Right atrium auricular region (tissue), 2 donors: ENCODE data around the gene ACOX3. TPM values are rescaled to one million over a fixed set of nuclear protein-coding genes. Genes with fewer than 3 reads are reported as not detected.

ENCODE experiments used
- DNase-seq: peaks from one replicate; pipeline ENCODE4 v3.0.0-alpha.2; 2019; ENCODE audit warnings: low spot score
- H3K27ac ChIP-seq, 2 donors: fragments of 200-600 bp; sonication (generic); 1 replicate in 1 of 2; 2 replicates in 1 of 2; pipeline ENCODE4 v1.5.1; 2016 to 2019
- H3K27me3 ChIP-seq, 2 donors: fragments of 200-600 bp; sonication (generic); one replicate each; pipeline versions ENCODE4 v1.5.1 to v1.6.0; 2017 to 2019
- H3K36me3 ChIP-seq: fragments of 200-600 bp; sonication (generic); one replicate; pipeline ENCODE4 v1.5.1; 2016
- H3K4me1 ChIP-seq, 2 donors: fragments of 200-600 bp; sonication (generic); one replicate each; pipeline versions ENCODE4 v1.5.1 to v1.6.0; 2017 to 2019
- H3K4me3 ChIP-seq, 2 donors: fragments of 200-600 bp; sonication (generic); 1 replicate in 1 of 2; 2 replicates in 1 of 2; pipeline ENCODE4 v1.5.1; 2017 to 2019; ENCODE audit warnings: mild to moderate bottlenecking in 1 of 2, moderate library complexity in 1 of 2
- H3K9me3 ChIP-seq, 2 donors: fragments of 200-600 bp; sonication (generic); one replicate each; pipeline ENCODE4 v1.5.1; 2019
- CTCF ChIP-seq, 2 donors: fragments of 200-600 bp; sonication (generic); IDR thresholded peaks; one replicate each; pipeline ENCODE4 v1.5.1; 2019; ENCODE audit warnings: antibody characterized with exemption in 2 of 2
- total RNA-seq, 2 donors: library from RNA; depleted of rRNA; stranded (reverse); fragments of >200 nt; gene quantifications; one replicate each; pipeline ENCODE4 v1.1.0, GENCODE V29; 2016

The ACOX3 gene
- total RNA-seq, 2 donors from 2014 or later = 66.9 to 68.8 TPM

GRCh38 chr4:8353912-8354453 lies 86.5 kb downstream of the ACOX3 start:
- Histone ChIP-seq H3K4me1 (peaks cover 0 to 27% of the 10 kb centered on the region in 2 donors), H3K4me3 (no peak overlapping the region), H3K27ac (no peak overlapping the region), H3K9me3 (no peaks in the 10 kb centered on the region), H3K27me3 (no peaks in the 10 kb centered on the region), H3K36me3 (no peaks in the 10 kb centered on the region)
- no peak for TF ChIP-seq CTCF (IDR thresholded peaks at IDR 0.05)
- DNase-seq = no peak

DNA sequence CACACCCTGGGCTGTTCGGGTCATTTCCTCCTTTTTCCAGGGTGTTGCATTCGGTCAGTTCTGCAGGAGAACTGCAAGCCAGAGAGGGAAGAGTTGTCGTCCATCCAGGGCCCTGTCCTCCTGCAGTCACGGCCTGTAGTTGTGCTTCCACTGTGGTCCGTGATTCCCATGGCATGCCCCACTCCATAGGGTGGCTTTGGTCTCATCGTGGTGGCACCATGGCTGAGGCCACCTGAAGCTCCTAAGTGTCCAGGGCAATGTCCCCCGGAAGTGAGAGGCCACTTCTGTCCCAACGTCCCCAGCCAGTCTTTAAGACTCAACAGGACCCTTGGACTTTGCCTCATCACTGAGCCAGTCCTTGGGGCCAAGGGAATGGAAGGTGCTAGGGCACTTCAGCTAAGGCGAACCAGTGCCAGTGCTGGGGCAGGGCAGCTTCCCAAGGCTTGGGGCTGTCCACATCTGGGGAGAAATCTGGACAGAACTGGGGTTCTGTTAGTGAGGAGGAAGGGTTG lies 87.3 kb downstream of the ACOX3 start:
- no peaks in the 10 kb centered on the region for H3K27me3 ChIP-seq
- TF ChIP-seq CTCF (IDR thresholded peaks at IDR 0.05) = no peak
- no peak overlapping the region for H3K4me3 ChIP-seq
- no peaks in the 10 kb centered on the region for H3K9me3 ChIP-seq
- no peak for DNase-seq
- no peaks in the 10 kb centered on the region for H3K36me3 ChIP-seq
- no peak overlapping the region for H3K27ac ChIP-seq
- peaks cover 0 to 27% of the 10 kb centered on the region in 2 donors for H3K4me1 ChIP-seq

- TF ChIP-seq CTCF (IDR thresholded peaks at IDR 0.05) = no peak
- DNase-seq = no peak
- Histone ChIP-seq H3K27me3 (no peaks in the 10 kb centered on the region), H3K36me3 (no peaks in the 10 kb centered on the region), H3K9me3 (no peaks in the 10 kb centered on the region), H3K27ac (no peak overlapping the region), H3K4me3 (no peak overlapping the region), H3K4me1 (peaks cover 0 to 27% of the 10 kb centered on the region in 2 donors)
These were observed 88.0 kb downstream of the ACOX3 start for GRCh38 chr4:8352368-8353157.

DNA sequence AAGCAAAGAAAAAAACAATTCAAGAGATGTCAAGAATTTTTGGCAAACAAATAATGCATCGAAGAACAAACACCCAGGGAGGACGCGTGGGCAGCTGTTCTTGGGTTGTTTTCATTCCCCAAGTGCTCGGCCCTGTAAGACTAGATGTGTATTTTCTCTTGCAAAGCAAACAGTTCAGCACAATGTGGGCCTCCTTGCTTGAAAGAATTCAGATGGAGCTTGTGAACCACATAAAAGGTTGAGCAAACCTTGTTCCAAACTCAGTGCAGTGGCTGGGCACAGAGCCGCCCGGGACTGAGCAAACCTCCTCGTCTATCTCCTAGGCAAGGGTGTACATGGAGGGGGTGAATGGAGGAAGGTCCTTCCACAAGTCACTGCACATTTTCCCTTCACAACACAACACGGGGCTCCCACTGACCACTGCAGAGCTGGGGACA lies 88.6 kb downstream of the ACOX3 start:
- Histone ChIP-seq H3K9me3 (no peaks in the 10 kb centered on the region), H3K27ac (no peak overlapping the region), H3K27me3 (no peaks in the 10 kb centered on the region), H3K4me1 (peaks cover 0 to 29% of the 10 kb centered on the region in 2 donors), H3K36me3 (no peaks in the 10 kb centered on the region), H3K4me3 (no peak overlapping the region)
- no peak for DNase-seq
- TF ChIP-seq CTCF (IDR thresholded peaks at IDR 0.05) = no peak

DNA sequence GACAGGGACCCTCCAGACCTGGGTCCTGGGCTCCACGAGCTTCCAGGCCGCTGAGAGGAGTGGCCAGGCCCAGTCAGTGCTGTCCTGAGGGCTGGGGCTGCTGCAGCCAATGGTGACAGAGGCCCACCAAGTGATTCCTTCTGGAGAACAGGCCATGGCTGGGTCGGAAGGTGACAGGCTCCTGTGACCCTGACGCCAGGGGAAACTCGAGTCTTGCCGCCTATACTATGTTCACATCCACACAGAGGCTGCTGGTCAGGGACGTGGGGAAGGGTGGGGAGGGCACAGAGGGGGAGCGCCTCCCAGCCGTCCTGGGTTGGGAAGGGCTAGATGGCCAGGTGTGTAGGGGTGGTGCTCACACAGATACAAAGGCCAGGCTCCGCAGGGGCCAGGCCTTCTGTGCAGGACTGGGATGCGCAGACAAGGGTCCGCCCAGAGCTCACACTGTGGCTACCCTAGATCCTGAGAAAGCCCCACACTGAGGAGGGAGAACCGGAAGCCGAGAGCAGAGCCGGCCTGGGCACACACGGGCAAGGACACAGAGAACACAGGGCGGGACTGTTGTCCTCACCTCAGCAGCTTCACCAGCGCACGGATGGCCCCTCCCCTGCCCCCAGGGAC lies 89.6 kb downstream of the ACOX3 start:
- no peak for TF ChIP-seq CTCF (IDR thresholded peaks at IDR 0.05)
- Histone ChIP-seq H3K9me3 (no peaks in the 10 kb centered on the region), H3K27ac (no peak overlapping the region)

More for the DNA sequence above, 89.6 kb downstream of the ACOX3 start:
- Histone ChIP-seq H3K27me3 (no peaks in the 10 kb centered on the region), H3K4me3 (no peak overlapping the region), H3K4me1 (peaks cover 0 to 36% of the 10 kb centered on the region in 2 donors), H3K36me3 (no peaks in the 10 kb centered on the region)
- DNase-seq = no peak
